Astrocyte of the spinal cord (primary cell): ENCODE measurements around the gene MPPED1.

Experiments
- DNase-seq: peaks from one replicate; pipeline ENCODE4 v3.0.0; 2011; ENCODE audit warnings: low read depth, low spot score
- H3K4me3 ChIP-seq: 2 replicates; pipeline ENCODE4 v1.5.1; 2011; ENCODE audit warnings: low read depth, mild to moderate bottlenecking, low read length, moderate library complexity
- CTCF ChIP-seq: IDR thresholded peaks from 2 replicates; pipeline ENCODE4 v1.5.1; 2012; ENCODE audit warnings: low read depth, mild to moderate bottlenecking, low read length, inconsistent platforms
- in situ Hi-C: cut with HindIII; loops from 2 replicates; pipeline ENCODE4 v1.10.0; 2017; ENCODE audit warnings: low sequenced_read_pairs

The MPPED1 gene

GRCh38 chr22:43401233-43401632 lies 10.6 kb upstream of the MPPED1 start:
- H3K4me3 ChIP-seq = no peak overlapping the region
- DNase-seq = no peak
- in situ Hi-C loops = no loop called here
- no peak for TF ChIP-seq CTCF

GRCh38 chr22:43401661-43402060 lies 10.2 kb upstream of the MPPED1 start:
- in situ Hi-C loops = no loop called here
- H3K4me3 ChIP-seq = no peak overlapping the region
- no peak for DNase-seq
- TF ChIP-seq CTCF = no peak

- in situ Hi-C loops = no loop called here
- no peak for TF ChIP-seq CTCF
- DNase-seq = no peak
- no peak overlapping the region for H3K4me3 ChIP-seq
These were observed 9.7 kb upstream of the MPPED1 start for GRCh38 chr22:43402128-43402527.

GRCh38 chr22:43404673-43405385 lies 7.0 kb upstream of the MPPED1 start:
- H3K4me3 ChIP-seq = no peak overlapping the region
- no peak for DNase-seq
- in situ Hi-C loops = no loop called here
- TF ChIP-seq CTCF = no peak

GRCh38 chr22:43406186-43406790 lies 5.5 kb upstream of the MPPED1 start:
- in situ Hi-C loops = no loop called here
- DNase-seq = no peak
- TF ChIP-seq CTCF = no peak
- no peak overlapping the region for H3K4me3 ChIP-seq

- no peak overlapping the region for H3K4me3 ChIP-seq
- DNase-seq = no peak
- in situ Hi-C loops = no loop called here
- TF ChIP-seq CTCF = no peak
These were observed 4.2 kb upstream of the MPPED1 start for GRCh38 chr22:43407591-43407990.
